GM21515 (cell line): Measurements from ENCODE around the gene HNRNPDL.
"Not testable (repeated sequence)": the region's sequence is repeated elsewhere in the genome, so short reads cannot be mapped to it uniquely, and the experiment has no call there.

Source experiments
- ATAC-seq: cut with Tn5 transposase; IDR thresholded peaks from one replicate; pipeline ENCODE4 v1.9.1; 2021; ENCODE audit not compliant: unreplicated experiment

HNRNPDL gene

DNA sequence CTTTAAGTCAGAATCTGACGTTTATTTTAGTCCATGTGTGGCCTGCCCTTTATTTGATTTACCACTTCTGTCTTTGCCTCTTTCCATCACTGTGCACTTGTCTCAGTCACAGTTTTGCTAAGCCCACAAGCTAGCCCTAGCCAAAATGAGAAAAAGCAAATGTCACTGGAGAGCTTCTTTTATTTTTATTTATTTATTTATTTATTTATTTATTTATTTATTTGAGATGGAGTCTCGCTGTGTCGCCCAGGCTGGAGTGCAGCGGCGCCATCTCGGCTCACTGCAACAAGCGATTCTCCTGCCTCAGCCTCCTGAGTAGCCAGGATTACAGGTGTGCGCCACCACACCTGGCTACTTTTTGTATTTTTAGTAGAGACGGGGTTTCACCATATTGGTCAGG is 40.2 kb downstream of the HNRNPDL start:
- not testable (repeated sequence) for ATAC-seq

DNA sequence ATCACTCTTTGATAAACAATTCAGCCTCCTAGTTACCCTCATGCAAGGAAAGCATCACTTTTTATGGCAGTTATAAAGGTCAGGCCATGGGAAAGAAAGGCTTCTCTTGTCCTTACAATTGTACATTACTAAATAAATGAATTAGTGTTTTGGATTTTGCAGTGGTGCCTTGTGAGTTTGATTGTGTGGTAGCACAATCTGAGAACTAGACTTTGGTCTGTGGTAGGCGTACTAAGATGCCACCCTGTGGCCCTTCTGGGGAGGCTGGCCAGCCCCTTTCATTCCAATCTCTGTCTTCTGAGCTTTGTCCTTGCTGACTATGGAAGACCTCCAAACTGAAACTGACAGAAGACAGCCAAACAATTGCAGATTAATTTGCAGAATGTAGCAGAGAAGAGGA is 41.9 kb downstream of the HNRNPDL start:
- ATAC-seq, result no peak

DNA sequence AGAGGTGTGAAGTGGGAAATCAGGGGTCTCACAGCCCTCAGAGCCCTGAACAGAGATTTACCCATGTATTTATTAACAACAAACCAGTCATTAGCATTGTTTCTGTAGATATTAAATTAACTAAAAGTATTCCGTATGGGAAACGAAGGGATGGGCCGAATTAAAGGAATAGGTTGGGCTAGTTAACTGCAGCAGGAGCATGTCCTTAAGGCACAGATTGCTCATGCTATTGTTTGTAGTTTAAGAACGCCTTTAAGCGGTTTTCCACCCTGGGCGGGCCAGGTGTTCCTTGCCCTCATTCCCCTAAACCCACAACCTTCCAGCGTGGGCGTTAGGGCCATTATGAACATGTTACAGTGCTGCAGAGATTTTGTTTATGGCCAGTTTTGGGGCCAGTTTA is 44.0 kb downstream of the HNRNPDL start:
- not testable (repeated sequence) for ATAC-seq

- ATAC-seq, result no peak
Measured at GRCh38 chr4:82382751-82383150, 47.5 kb downstream of the HNRNPDL start.

- ATAC-seq, result no peak
Measured at GRCh38 chr4:82381661-82382296, 48.5 kb downstream of the HNRNPDL start.

GRCh38 chr4:82381235-82381634 is 49.0 kb downstream of the HNRNPDL start:
- ATAC-seq, result no peak

DNA sequence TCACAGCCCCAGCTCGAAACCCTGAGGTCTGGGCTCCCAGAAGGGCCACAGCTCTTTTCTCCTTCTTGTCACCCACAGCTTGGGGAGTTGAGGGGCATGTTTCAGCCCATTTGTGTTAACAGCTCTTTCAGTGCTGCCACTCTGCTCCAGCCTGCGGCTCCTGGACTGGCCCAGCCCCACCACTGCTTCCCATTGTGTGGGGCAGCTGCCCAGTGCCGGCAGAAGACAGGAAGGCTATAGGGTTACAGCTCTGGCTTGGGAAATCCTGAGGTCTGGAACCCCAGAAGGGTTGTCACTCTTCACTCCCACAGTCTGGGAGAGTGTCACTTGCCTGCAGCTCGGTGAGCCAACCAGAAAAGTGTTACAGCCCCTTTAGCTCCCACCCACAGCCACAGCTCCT is 49.4 kb downstream of the HNRNPDL start:
- no peak for ATAC-seq

- no peak for ATAC-seq
Measured at GRCh38 chr4:82380344-82380743, 49.9 kb downstream of the HNRNPDL start.

DNA sequence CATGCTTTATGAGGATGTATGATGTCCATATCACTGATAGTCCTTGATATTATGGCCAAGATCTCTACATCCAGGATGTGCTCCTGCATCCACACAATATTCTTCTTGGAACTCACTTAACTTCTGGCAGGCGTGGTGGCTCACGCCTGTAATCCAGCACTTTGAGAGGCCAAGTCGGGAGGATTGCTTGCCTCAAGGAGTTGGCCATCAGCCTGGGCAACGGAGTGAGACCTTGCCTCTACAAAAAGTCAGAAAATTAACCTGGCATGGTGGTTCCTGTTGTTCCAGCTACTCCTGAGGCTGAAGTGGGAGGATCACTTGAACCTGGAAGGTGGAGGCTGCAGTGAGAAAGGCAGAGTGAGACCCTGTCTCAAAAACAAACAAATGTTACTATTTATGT is 54.2 kb downstream of the HNRNPDL start:
- no peak for ATAC-seq

DNA sequence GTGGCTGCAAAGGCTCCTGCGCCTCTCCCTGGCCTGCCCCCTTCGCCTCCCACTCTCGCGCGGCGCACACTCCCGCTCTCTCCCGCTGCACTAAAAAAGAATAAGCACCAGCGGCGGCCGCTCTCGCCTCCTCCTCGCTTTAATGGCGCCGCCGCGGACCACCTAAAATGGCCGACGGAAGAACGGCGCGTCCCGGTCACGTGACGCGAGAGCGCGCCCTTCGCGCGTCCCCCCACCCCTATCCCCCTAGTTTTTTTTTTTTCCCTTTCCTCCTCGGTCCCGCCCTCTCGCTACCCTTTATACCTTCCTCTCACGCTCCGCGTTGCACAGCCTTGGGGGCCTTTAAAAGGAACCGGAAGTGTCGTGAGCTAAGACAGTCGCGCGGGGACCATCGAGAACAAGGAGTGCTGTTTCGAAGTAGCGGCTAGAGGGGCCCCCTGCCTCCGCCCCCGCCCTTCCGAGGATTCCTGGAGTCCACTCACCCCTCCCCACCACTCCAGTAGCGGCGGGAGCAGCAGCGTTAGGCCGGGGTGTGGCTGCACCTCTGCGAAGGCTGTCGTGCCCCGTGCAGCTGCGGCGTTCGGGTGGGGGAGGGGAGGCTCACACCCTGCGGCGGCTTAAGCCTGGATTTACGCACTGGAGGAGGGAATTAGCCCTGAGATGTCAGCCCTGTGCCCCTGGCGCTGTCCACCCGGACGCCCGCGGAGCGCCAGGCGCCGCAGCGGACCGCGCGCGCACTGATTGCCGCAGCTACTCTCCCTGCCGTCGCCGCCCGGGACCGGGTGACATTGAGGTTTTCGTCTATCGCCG is 56.2 kb downstream of the HNRNPDL start, which contains the start of gene HNRNPD:
Gene HNRNPD (minus strand): TSS at position 176 of the 810 bp plus-strand sequence. CDS start 313 bp downstream, outside the sequence.
- peak; percentile 94 for ATAC-seq

DNA sequence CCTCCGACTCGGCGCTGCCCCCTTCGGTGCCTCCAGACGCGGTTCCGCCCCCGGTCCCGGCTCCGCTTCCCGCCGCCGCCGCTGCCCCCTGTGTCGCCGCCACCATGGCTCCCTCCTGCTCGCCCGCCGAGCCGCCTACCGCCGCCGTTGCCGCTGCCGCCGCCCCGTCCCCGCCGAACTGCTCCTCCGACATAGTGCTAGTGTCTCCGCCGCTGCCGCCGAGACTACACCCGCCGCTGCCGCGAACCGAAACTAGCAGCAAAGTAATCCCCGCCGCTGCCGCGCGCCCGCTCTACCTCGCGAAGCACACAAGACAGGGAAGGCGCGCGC is 56.8 kb downstream of the HNRNPDL start:
- peak; percentile 22 for ATAC-seq
